RWPE2 (cell line): ENCODE data around the gene PEX11B.
"Not testable (repeated sequence)": the region's sequence is repeated elsewhere in the genome, so short reads cannot be mapped to it uniquely, and the experiment has no call there.

ENCODE experiments used
- ATAC-seq: fragments of 200-7000 bp; cut with Tn5 transposase; 3 replicates; pipeline ENCODE4 v1.9.1; 2021; ENCODE audit warnings: low read depth
- DNase-seq: peaks from one replicate; pipeline ENCODE4 v3.0.0-alpha.2; 2020; ENCODE audit warnings: low spot score
- H3K27ac ChIP-seq: fragments of 450-650 bp; 2 replicates; pipeline ENCODE4 v1.5.1; 2017; ENCODE audit warnings: mild to moderate bottlenecking; ENCODE audit not compliant: poor library complexity, severe bottlenecking
- H3K27me3 ChIP-seq: fragments of 250-450 bp; sonication (Bioruptor Pico); 2 replicates; pipeline ENCODE4 v1.5.1; 2021; ENCODE audit warnings: mild to moderate bottlenecking, moderate library complexity; ENCODE audit not compliant: insufficient read depth, poor library complexity, severe bottlenecking
- H3K36me3 ChIP-seq: fragments of 250-450 bp; sonication (Bioruptor Pico); 2 replicates; pipeline ENCODE4 v1.5.1; 2020; ENCODE audit warnings: low read depth, mild to moderate bottlenecking, moderate library complexity
- H3K4me1 ChIP-seq: fragments of 250-450 bp; sonication (Bioruptor Pico); 2 replicates; pipeline ENCODE4 v1.5.1; 2021; ENCODE audit warnings: mild to moderate bottlenecking, moderate library complexity; ENCODE audit not compliant: insufficient read depth, poor library complexity, severe bottlenecking
- H3K4me3 ChIP-seq: fragments of 250-450 bp; sonication (Bioruptor Pico); 2 replicates; pipeline ENCODE4 v1.5.1; 2021; ENCODE audit warnings: mild to moderate bottlenecking, moderate library complexity; ENCODE audit not compliant: severe bottlenecking
- H3K9me3 ChIP-seq: fragments of 250-450 bp; sonication (Bioruptor Pico); 2 replicates; pipeline ENCODE4 v1.5.1; 2021; ENCODE audit warnings: mild to moderate bottlenecking, moderate library complexity; ENCODE audit not compliant: severe bottlenecking
- CTCF ChIP-seq: fragments of 450-650 bp; IDR thresholded peaks from one replicate; pipeline ENCODE4 v1.5.1; 2017; ENCODE audit warnings: mild to moderate bottlenecking, moderate library complexity; ENCODE audit not compliant: poor library complexity, severe bottlenecking

Gene PEX11B

GRCh38 chr1:145926686-145927062 lies 8.2 kb upstream of the PEX11B start:
- ATAC-seq, result no peak
- H3K36me3 ChIP-seq, result peaks cover 30% of the 10 kb centered on the region
- peaks cover 6% of the 10 kb centered on the region for H3K4me1 ChIP-seq

GRCh38 chr1:145922266-145922665 lies 3.7 kb upstream of the PEX11B start:
- H3K4me1 ChIP-seq, result peaks cover 6% of the 10 kb centered on the region
- peaks cover 30% of the 10 kb centered on the region for H3K36me3 ChIP-seq
- no peak overlapping the region for H3K4me3 ChIP-seq
- H3K27ac ChIP-seq, result no peak overlapping the region
- no peaks in the 10 kb centered on the region for H3K27me3 ChIP-seq
- TF ChIP-seq CTCF, result no peak
- ATAC-seq, result no peak
- no peaks in the 10 kb centered on the region for H3K9me3 ChIP-seq
- DNase-seq, result no peak

More at GRCh38 chr1:145926686-145927062, 8.2 kb upstream of the PEX11B start:
- H3K4me3 ChIP-seq, result peak overlapping the region; percentile 74
- H3K27ac ChIP-seq, result peak overlapping the region; percentile 57
- H3K27me3 ChIP-seq, result no peaks in the 10 kb centered on the region
- DNase-seq, result no peak
- H3K9me3 ChIP-seq, result no peaks in the 10 kb centered on the region
- TF ChIP-seq CTCF, result no peak

GRCh38 chr1:145920297-145920696 lies 1.8 kb upstream of the PEX11B start:
- not testable (repeated sequence) for H3K9me3 ChIP-seq, H3K27ac ChIP-seq, DNase-seq, H3K4me1 ChIP-seq, ATAC-seq, H3K27me3 ChIP-seq
- peaks cover 30% of the 10 kb centered on the region for H3K36me3 ChIP-seq
- peak overlapping the region; percentile 68 for H3K4me3 ChIP-seq

DNA sequence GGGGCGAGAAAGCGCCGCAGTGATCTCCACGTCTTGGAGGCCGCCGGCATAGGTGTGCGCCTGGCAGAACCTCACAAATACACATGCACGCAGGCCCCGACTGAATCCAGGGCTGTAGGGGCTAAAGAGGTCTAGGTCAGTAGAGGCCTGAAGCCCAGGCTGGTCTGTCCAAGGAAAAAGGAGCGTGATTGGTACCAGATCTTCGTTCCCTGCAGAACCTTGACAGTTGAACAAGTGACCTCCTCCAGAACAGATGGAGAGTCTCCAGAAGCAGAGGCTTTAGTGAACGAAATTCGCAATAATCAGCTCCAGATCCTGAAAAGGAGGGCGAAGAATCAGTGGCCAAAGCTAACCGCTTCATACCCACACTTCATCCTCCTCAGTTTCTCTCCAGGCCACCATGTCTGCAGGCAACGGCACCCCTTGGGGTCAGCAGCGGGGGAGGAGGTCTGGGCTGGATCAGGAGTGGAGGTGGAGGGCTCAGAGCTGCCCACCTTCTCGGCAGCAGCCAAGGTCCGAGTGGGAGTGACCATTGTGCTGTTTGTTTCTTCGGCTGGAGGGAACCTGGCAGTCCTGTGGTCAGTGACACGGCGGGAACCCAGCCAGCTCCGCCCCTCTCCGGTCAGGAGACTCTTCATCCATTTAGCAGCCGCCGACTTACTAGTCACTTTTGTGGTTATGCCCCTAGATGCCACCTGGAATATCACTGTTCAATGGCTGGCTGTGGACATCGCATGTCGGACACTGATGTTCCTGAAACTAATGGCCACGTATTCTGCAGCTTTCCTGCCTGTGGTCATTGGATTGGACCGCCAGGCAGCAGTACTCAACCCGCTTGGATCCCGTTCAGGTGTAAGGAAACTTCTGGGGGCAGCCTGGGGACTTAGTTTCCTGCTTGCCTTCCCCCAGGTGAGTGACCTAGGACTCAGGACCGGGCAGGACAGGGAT lies 749 bp upstream of the PEX11B start:
- no peaks in the 10 kb centered on the region for H3K27me3 ChIP-seq
- H3K4me3 ChIP-seq, result peak overlapping the region; percentile 68
- H3K36me3 ChIP-seq, result peaks cover 33% of the 10 kb centered on the region
- no peak for TF ChIP-seq CTCF
- no peak for DNase-seq
- ATAC-seq, result peak; percentile 88
- H3K4me1 ChIP-seq, result no peaks in the 10 kb centered on the region
- H3K9me3 ChIP-seq, result no peaks in the 10 kb centered on the region
- H3K27ac ChIP-seq, result peak overlapping the region; percentile 63

- Histone ChIP-seq H3K27me3 (no peaks in the 10 kb centered on the region), H3K4me3 (peak overlapping the region; percentile 68), H3K36me3 (peaks cover 36% of the 10 kb centered on the region), H3K27ac (peak overlapping the region; percentile 63), H3K4me1 (no peaks in the 10 kb centered on the region), H3K9me3 (no peaks in the 10 kb centered on the region)
- TF ChIP-seq CTCF, result no peak
- no peak for DNase-seq
- no peak for ATAC-seq
Measured at GRCh38 chr1:145917595-145917994, 922 bp downstream of the PEX11B start.
